Neural crest cell (in vitro differentiated cells): ENCODE data around the gene TMED1. TPM values are rescaled to one million over a fixed set of nuclear protein-coding genes. Genes with fewer than 3 reads are reported as not detected.
"Not testable (repeated sequence)": the region's sequence is repeated elsewhere in the genome, so short reads cannot be mapped to it uniquely, and the experiment has no call there.

Source experiments
- DNase-seq: peaks from one replicate; pipeline ENCODE4 v3.0.0; 2021; ENCODE audit warnings: low read depth, mixed read lengths, low spot score
- H3K27ac Mint-ChIP-seq: one replicate; pipeline ENCODE4 v1.8.0; 2021; ENCODE audit warnings: mild to moderate bottlenecking, mixed read lengths; ENCODE audit not compliant: unreplicated experiment
- H3K27me3 Mint-ChIP-seq: 2 replicates; pipeline ENCODE4 v1.8.0; 2021; ENCODE audit warnings: low read depth, mild to moderate bottlenecking, mixed read lengths
- H3K36me3 Mint-ChIP-seq: 2 replicates; pipeline ENCODE4 v1.8.0; 2021; ENCODE audit warnings: low read depth, mild to moderate bottlenecking, mixed read lengths
- H3K4me1 Mint-ChIP-seq: 2 replicates; pipeline ENCODE4 v1.8.0; 2021; ENCODE audit warnings: mixed read lengths
- H3K4me3 Mint-ChIP-seq: one replicate; pipeline ENCODE4 v1.8.0; 2021; ENCODE audit warnings: mild to moderate bottlenecking, mixed read lengths
- H3K9me3 Mint-ChIP-seq: 2 replicates; pipeline ENCODE4 v1.8.0; 2021; ENCODE audit warnings: mixed read lengths
- CTCF ChIP-seq: fragments of 200-600 bp; sonication (generic); conservative IDR thresholded peaks from 2 replicates; pipeline ENCODE4 v1.5.0; 2021; ENCODE audit warnings: antibody characterized with exemption, mild to moderate bottlenecking
- total RNA-seq: library from RNA; stranded (reverse); gene quantifications from 2 replicates; pipeline ENCODE4 v1.2.1, GENCODE V29; 2021

Gene TMED1
- total RNA-seq, 1 donor from 2014 or later: 30.9 TPM

- Mint-ChIP-seq H3K27me3 (no peaks in the 10 kb centered on the region), H3K4me1 (peaks cover 48% of the 10 kb centered on the region), H3K36me3 (peaks cover 4% of the 10 kb centered on the region), H3K9me3 (no peaks in the 10 kb centered on the region), H3K27ac (no peak overlapping the region), H3K4me3 (no peak overlapping the region)
- DNase-seq: no peak
- TF ChIP-seq CTCF: no peak
Observed at GRCh38 chr19:10878253-10878652, 42.2 kb upstream of the TMED1 start.

- H3K36me3 Mint-ChIP-seq, DNase-seq, H3K9me3 Mint-ChIP-seq, H3K4me3 Mint-ChIP-seq, H3K27me3 Mint-ChIP-seq: not testable (repeated sequence)
- H3K4me1 Mint-ChIP-seq: peaks cover 54% of the 10 kb centered on the region
- peak overlapping the region; percentile 67 for H3K27ac Mint-ChIP-seq
Observed at GRCh38 chr19:10877608-10878007, 41.6 kb upstream of the TMED1 start.

- no peak for DNase-seq
- H3K4me1 Mint-ChIP-seq: peaks cover 51% of the 10 kb centered on the region
- H3K27me3 Mint-ChIP-seq: no peaks in the 10 kb centered on the region
- no peak for TF ChIP-seq CTCF
- H3K9me3 Mint-ChIP-seq: no peaks in the 10 kb centered on the region
- peaks cover 4% of the 10 kb centered on the region for H3K36me3 Mint-ChIP-seq
- H3K4me3 Mint-ChIP-seq: peak overlapping the region; percentile 74
- no peak overlapping the region for H3K27ac Mint-ChIP-seq
Observed at GRCh38 chr19:10876459-10877240, 40.6 kb upstream of the TMED1 start.

GRCh38 chr19:10874024-10874423 is 38.0 kb upstream of the TMED1 start:
- H3K36me3 Mint-ChIP-seq: peaks cover under 1% of the 10 kb centered on the region
- no peak overlapping the region for H3K27ac Mint-ChIP-seq
- no peak for TF ChIP-seq CTCF
- no peak for DNase-seq
- H3K4me3 Mint-ChIP-seq: peak overlapping the region; percentile 83
- peaks cover 45% of the 10 kb centered on the region for H3K4me1 Mint-ChIP-seq
- H3K9me3 Mint-ChIP-seq: no peaks in the 10 kb centered on the region
- H3K27me3 Mint-ChIP-seq: no peaks in the 10 kb centered on the region

GRCh38 chr19:10872546-10873107 is 36.6 kb upstream of the TMED1 start:
- Mint-ChIP-seq H3K4me1 (peaks cover 41% of the 10 kb centered on the region), H3K27ac (peak overlapping the region; percentile 83), H3K4me3 (peak overlapping the region; percentile 90), H3K27me3 (no peaks in the 10 kb centered on the region), H3K36me3 (no peaks in the 10 kb centered on the region), H3K9me3 (no peaks in the 10 kb centered on the region)
- TF ChIP-seq CTCF: peak; percentile 14
- no peak for DNase-seq
